DND-41 (cell line): Measurements from ENCODE around the gene PHOX2A.

Source experiments
- ATAC-seq: fragments of 200-7000 bp; cut with Tn5 transposase; 3 replicates; pipeline ENCODE4 v1.9.1; 2021; ENCODE audit warnings: low read depth; ENCODE audit not compliant: insufficient read depth
- DNase-seq: peaks from one replicate; pipeline ENCODE4 v3.0.0-alpha.2; 2020
- H2AFZ ChIP-seq: 2 replicates; pipeline ENCODE4 v1.6.0; 2012; ENCODE audit warnings: low read depth, low read length
- H3K27ac ChIP-seq: 2 replicates; pipeline ENCODE4 v1.5.1; 2012; ENCODE audit warnings: low read length, inconsistent platforms
- H3K27me3 ChIP-seq: fragments of 200-600 bp; sonication (generic); 2 replicates; pipeline ENCODE4 v1.6.0; 2012; ENCODE audit warnings: low read length, mild to moderate bottlenecking, inconsistent platforms; ENCODE audit not compliant: insufficient read depth, poor library complexity
- H3K36me3 ChIP-seq: 2 replicates; pipeline ENCODE4 v1.5.1; 2012; ENCODE audit warnings: low read length, inconsistent platforms; ENCODE audit not compliant: insufficient read depth
- H3K4me1 ChIP-seq: 2 replicates; pipeline ENCODE4 v1.5.1; 2012; ENCODE audit warnings: mild to moderate bottlenecking, low read length; ENCODE audit not compliant: insufficient read depth
- H3K4me2 ChIP-seq: 2 replicates; pipeline ENCODE4 v1.6.0; 2012; ENCODE audit warnings: mild to moderate bottlenecking, moderate library complexity, low read length, inconsistent platforms; ENCODE audit not compliant: insufficient read depth
- H3K4me3 ChIP-seq, 2 experiments: fragments of 200-600 bp in 1 of 2; shearing (Covaris generic) in 1 of 2; 2 replicates each; pipeline ENCODE4 v1.5.1; 2012 to 2016; ENCODE audit warnings: inconsistent platforms in 2 of 2, low read length in 2 of 2, mild to moderate bottlenecking in 2 of 2, low read depth in 1 of 2, moderate library complexity in 1 of 2
- H3K79me2 ChIP-seq: 2 replicates; pipeline ENCODE4 v1.6.0; 2012; ENCODE audit warnings: low read length, inconsistent platforms; ENCODE audit not compliant: insufficient read depth
- H3K9ac ChIP-seq: 2 replicates; pipeline ENCODE4 v1.6.0; 2012; ENCODE audit warnings: low read depth, mild to moderate bottlenecking, inconsistent platforms, low read length, moderate library complexity
- H3K9me3 ChIP-seq: 2 replicates; pipeline ENCODE4 v1.5.1; 2012; ENCODE audit warnings: low read length, moderate library complexity, mild to moderate bottlenecking, inconsistent platforms; ENCODE audit not compliant: insufficient read depth, severe bottlenecking
- H4K20me1 ChIP-seq: 2 replicates; pipeline ENCODE4 v1.6.0; 2012; ENCODE audit warnings: low read length; ENCODE audit not compliant: insufficient read depth
- CTCF ChIP-seq: IDR thresholded peaks from 2 replicates; pipeline ENCODE4 v1.5.1; 2012; ENCODE audit warnings: borderline replicate concordance, low read length, moderate library complexity, mild to moderate bottlenecking; ENCODE audit not compliant: poor library complexity, severe bottlenecking; ENCODE audit errors: extremely low read depth
- EZH2 ChIP-seq: IDR thresholded peaks from 3 replicates; pipeline ENCODE4 v1.6.1; 2012; ENCODE audit warnings: borderline replicate concordance, low read depth, mild to moderate bottlenecking, moderate library complexity, low read length, inconsistent platforms; ENCODE audit not compliant: severe bottlenecking

PHOX2A gene

DNA sequence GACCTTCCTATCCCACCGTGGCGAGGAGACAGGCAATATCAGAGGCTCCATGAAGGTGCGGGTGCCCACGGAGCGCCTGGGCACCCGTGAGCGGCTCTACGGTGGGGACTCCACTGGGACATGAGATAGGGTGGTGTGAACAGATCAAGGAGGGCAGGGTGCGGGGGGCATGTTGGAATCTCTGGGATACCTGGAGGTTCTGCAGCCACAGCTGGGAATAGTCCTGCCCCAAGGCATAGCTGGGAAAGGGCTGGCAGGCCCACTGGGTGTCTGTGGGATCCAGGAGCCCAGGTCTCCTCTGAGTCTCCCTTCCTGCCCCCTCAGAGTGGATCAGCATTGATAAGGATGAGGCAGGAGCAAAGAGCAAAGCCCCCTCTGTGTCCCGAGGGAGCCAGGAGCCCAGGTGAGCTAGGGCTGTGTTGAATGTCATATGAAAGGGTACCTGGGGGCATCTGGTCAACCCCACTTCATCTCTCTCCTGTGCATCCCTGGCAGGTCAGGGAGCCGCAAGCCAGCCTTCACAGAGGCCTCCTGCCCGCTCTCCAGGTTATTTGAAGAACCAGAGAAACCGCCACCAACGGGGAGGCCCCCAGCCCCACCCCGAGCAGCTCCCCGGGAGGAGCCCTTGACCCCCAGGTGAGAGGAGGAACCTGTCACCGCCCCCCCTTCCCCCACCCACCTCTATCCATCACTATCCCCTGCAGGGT is 8.5 kb downstream of the PHOX2A start:
- Histone ChIP-seq H3K36me3 (peaks cover 80% of the 10 kb centered on the region), H3K9me3 (no peaks in the 10 kb centered on the region), H3K27ac (no peak overlapping the region), H3K9ac (no peak overlapping the region), H3K27me3 (no peaks in the 10 kb centered on the region), H4K20me1 (peaks cover 22% of the 10 kb centered on the region), H2AFZ (no peak overlapping the region), H3K4me1 (no peaks in the 10 kb centered on the region), H3K79me2 (no peaks in the 10 kb centered on the region), H3K4me3 (no peak overlapping the region), H3K4me2 (no peak overlapping the region)
- ATAC-seq (no peak), DNase-seq (no peak)
- TF ChIP-seq CTCF (no peak), EZH2 (no peak)

- H3K27me3 ChIP-seq = no peaks in the 10 kb centered on the region
- H3K4me2 ChIP-seq = no peak overlapping the region
- DNase-seq (no peak), ATAC-seq (no peak)
- H4K20me1 ChIP-seq = peaks cover 27% of the 10 kb centered on the region
- peaks cover 86% of the 10 kb centered on the region for H3K36me3 ChIP-seq
- H3K9me3 ChIP-seq = no peaks in the 10 kb centered on the region
- H3K9ac ChIP-seq = no peak overlapping the region
- no peak overlapping the region for H3K4me3 ChIP-seq
- TF ChIP-seq CTCF (no peak), EZH2 (no peak)
- H2AFZ ChIP-seq = no peak overlapping the region
- H3K79me2 ChIP-seq = no peaks in the 10 kb centered on the region
- H3K4me1 ChIP-seq = no peaks in the 10 kb centered on the region
- no peak overlapping the region for H3K27ac ChIP-seq
These were observed 9.1 kb downstream of the PHOX2A start for GRCh38 chr11:72234920-72235319.

GRCh38 chr11:72234514-72234830 is 9.5 kb downstream of the PHOX2A start:
- H3K4me3 ChIP-seq = no peak overlapping the region
- no peak overlapping the region for H3K27ac ChIP-seq
- H2AFZ ChIP-seq = no peak overlapping the region
- peaks cover 91% of the 10 kb centered on the region for H3K36me3 ChIP-seq
- H4K20me1 ChIP-seq = peaks cover 30% of the 10 kb centered on the region
- no peaks in the 10 kb centered on the region for H3K9me3 ChIP-seq
- H3K9ac ChIP-seq = no peak overlapping the region
- DNase-seq = no peak
- ATAC-seq = no peak
- TF ChIP-seq CTCF = no peak
- TF ChIP-seq EZH2 = no peak
- no peak overlapping the region for H3K4me2 ChIP-seq
- H3K27me3 ChIP-seq = no peaks in the 10 kb centered on the region
- H3K79me2 ChIP-seq = no peaks in the 10 kb centered on the region
- no peaks in the 10 kb centered on the region for H3K4me1 ChIP-seq
